Endothelial cell of umbilical vein (primary cell): Measurements from ENCODE around the gene EVX2. TPM values are rescaled to one million over a fixed set of nuclear protein-coding genes. Genes with fewer than 3 reads are reported as not detected.

Experiments
- BruUV-seq: library from RNA; stranded (reverse); fragments of 400-500 nt; replicated peaks from 2 replicates; lab custom pipeline; 2021; lab: Mats Ljungman, UMichigan
- CTCF ChIA-PET: fragments of 300-600, 350-600 bp; sonication (Branson Sonifier 250); formaldehyde crosslinking; loops from one replicate; lab custom pipeline; 2021; ENCODE audit warnings: antibody characterized with exemption, inconsistent platforms; lab: Charles Lee
- POLR2A ChIA-PET: fragments of 300-600, 350-600 bp; sonication (Branson Sonifier 250); formaldehyde crosslinking; loops from one replicate; lab custom pipeline; 2021; ENCODE audit warnings: antibody characterized with exemption, inconsistent platforms; lab: Charles Lee
- DNase-seq: peaks from one replicate; pipeline ENCODE4 v3.0.0-alpha.2; 2011; ENCODE audit warnings: low read depth, low spot score
- FAIRE-seq: peaks from 2 replicates; lab custom pipeline; 2011; peaks lifted over from hg19 to GRCh38; lab: Jason Lieb, UNC
- H2AFZ ChIP-seq: 2 replicates; pipeline ENCODE4 v1.6.0; 2012; ENCODE audit warnings: low read depth, low read length, control low read depth, inconsistent platforms
- H3K27ac ChIP-seq: 2 replicates; pipeline ENCODE4 v1.5.1; 2011; ENCODE audit warnings: low read depth, mild to moderate bottlenecking, control low read depth, low read length, moderate library complexity; ENCODE audit not compliant: insufficient read depth
- H3K27me3 ChIP-seq, 2 experiments: 2 replicates each; pipeline versions ENCODE4 v1.6.0 to v1.6.1; 2011; ENCODE audit warnings: low read length in 2 of 2, mixed read lengths in 1 of 2; ENCODE audit not compliant: control insufficient read depth in 2 of 2, insufficient read depth in 2 of 2
- H3K36me3 ChIP-seq, 2 experiments: 2 replicates in 1 of 2; 3 replicates in 1 of 2; pipeline ENCODE4 v1.5.1; 2011; ENCODE audit warnings: low read length in 2 of 2, mild to moderate bottlenecking in 1 of 2, moderate library complexity in 1 of 2; ENCODE audit not compliant: control insufficient read depth in 2 of 2, insufficient read depth in 2 of 2; ENCODE audit errors: extremely low read depth in 1 of 2
- H3K4me1 ChIP-seq: 3 replicates; pipeline ENCODE4 v1.5.1; 2011; ENCODE audit warnings: mild to moderate bottlenecking, low read length; ENCODE audit not compliant: control insufficient read depth, insufficient read depth; ENCODE audit errors: extremely low read depth
- H3K4me2 ChIP-seq: 2 replicates; pipeline ENCODE4 v1.6.1; 2011; ENCODE audit warnings: low read length, control low read depth, mixed read lengths; ENCODE audit not compliant: insufficient read depth
- H3K4me3 ChIP-seq, 3 experiments: fragments of 200-600 bp in 1 of 3; sonication (generic), shearing (Covaris generic) in 1 of 3; replicated peaks in 1 of 3; 2 replicates each; pipeline ENCODE4 v1.5.1; 2011 to 2016; ENCODE audit warnings: control low read depth in 3 of 3, low read length in 3 of 3, mild to moderate bottlenecking in 2 of 3, inconsistent platforms in 1 of 3, low read depth in 1 of 3, moderate library complexity in 1 of 3; ENCODE audit not compliant: insufficient read depth in 1 of 3
- H3K79me2 ChIP-seq: 2 replicates; pipeline ENCODE4 v1.6.0; 2012; ENCODE audit warnings: low read length, inconsistent platforms; ENCODE audit not compliant: control insufficient read depth, insufficient read depth
- H3K9ac ChIP-seq: replicated peaks from 2 replicates; pipeline ENCODE3; 2011; ENCODE audit warnings: low read length, control low read depth; ENCODE audit not compliant: insufficient read depth; ENCODE audit errors: extremely low read depth
- H3K9me1 ChIP-seq: replicated peaks from 3 replicates; pipeline ENCODE4 v1.6.0; 2011; ENCODE audit warnings: mild to moderate bottlenecking, low read length; ENCODE audit not compliant: control insufficient read depth, insufficient read depth; ENCODE audit errors: extremely low read depth
- H3K9me3 ChIP-seq: replicated peaks from 2 replicates; pipeline ENCODE4 v1.5.1; 2012; ENCODE audit warnings: low read length, inconsistent platforms; ENCODE audit not compliant: control insufficient read depth, insufficient read depth
- H4K20me1 ChIP-seq: replicated peaks from 2 replicates; pipeline ENCODE3; 2011; ENCODE audit warnings: mild to moderate bottlenecking, low read length; ENCODE audit not compliant: control insufficient read depth, insufficient read depth; ENCODE audit errors: extremely low read depth
- CTCF ChIP-seq, 2 donors: IDR thresholded peaks; 1 replicate in 1 of 2; 2 replicates in 1 of 2; pipeline ENCODE4 v1.5.1; 2011; ENCODE audit warnings: low read length in 2 of 2, mild to moderate bottlenecking in 2 of 2, moderate library complexity in 2 of 2, control low read depth in 1 of 2, inconsistent platforms in 1 of 2, low read depth in 1 of 2; ENCODE audit not compliant: insufficient read depth in 1 of 2; ENCODE audit errors: extremely low read depth in 1 of 2
- EZH2 ChIP-seq: IDR thresholded peaks from 2 replicates; pipeline ENCODE4 v1.6.1; 2012; ENCODE audit warnings: borderline replicate concordance, low read depth, mild to moderate bottlenecking, moderate library complexity, low read length, inconsistent platforms; ENCODE audit not compliant: severe bottlenecking
- FOS ChIP-seq: IDR thresholded peaks from 2 replicates; pipeline ENCODE4 v1.6.1; 2011; ENCODE audit warnings: mild to moderate bottlenecking, low read length, moderate library complexity, borderline replicate concordance; ENCODE audit not compliant: insufficient read depth
- GATA2 ChIP-seq: IDR thresholded peaks from 2 replicates; pipeline ENCODE4 v1.7.0; 2011; ENCODE audit warnings: low read depth, mild to moderate bottlenecking, moderate library complexity, mixed read lengths, low read length; ENCODE audit not compliant: insufficient read length, insufficient read depth
- JUN ChIP-seq: IDR thresholded peaks from 2 replicates; pipeline ENCODE4 v1.6.1; 2011; ENCODE audit warnings: borderline replicate concordance, low read depth; ENCODE audit not compliant: insufficient read length, insufficient read depth
- MAX ChIP-seq: IDR thresholded peaks from 2 replicates; pipeline ENCODE4 v1.6.1; 2011; ENCODE audit not compliant: insufficient read depth, insufficient read length
- MYC ChIP-seq: IDR thresholded peaks from one replicate; pipeline ENCODE4 v1.6.1; 2011; ENCODE audit warnings: mild to moderate bottlenecking, low read depth, low read length
- POLR2A ChIP-seq: IDR thresholded peaks from 2 replicates; pipeline ENCODE4 v1.6.1; 2012; ENCODE audit warnings: low read depth, mild to moderate bottlenecking, control low read depth, low read length
- POLR2AphosphoS5 ChIP-seq: IDR thresholded peaks from 2 replicates; pipeline ENCODE4 v1.6.1; 2012; ENCODE audit warnings: low read depth, mild to moderate bottlenecking, control low read depth, low read length, moderate library complexity; ENCODE audit not compliant: insufficient read depth
- dilution Hi-C: fragments of 300-500 bp; cut with MboI; formaldehyde crosslinking; loops from one replicate; pipeline ENCODE4 v1.15.0; 2019; ENCODE audit warnings: low sequenced_read_pairs; ENCODE audit not compliant: extremely low pct_ligation_motif_present
- intact Hi-C: fragments of 100-400 bp; cut with micrococcal nuclease; formaldehyde crosslinking; loops from one replicate; pipeline ENCODE4 v1.10.0; 2022
- polyA plus RNA-seq, 4 experiments: library from polyadenylated mRNA; depleted of rRNA in 3 of 4; stranded (reverse) in 3 of 4; unstranded in 1 of 4; fragments of >200 nt; gene quantifications; 2 replicates each; pipeline versions ENCODE4 v1.2.1 to v1.2.3, GENCODE V29; 2011 to 2012; ENCODE audit warnings: missing spikeins in 1 of 4
- total RNA-seq: library from RNA; stranded (reverse); gene quantifications from 2 replicates; pipeline ENCODE4 v1.2.3, GENCODE V29; 2021

EVX2 gene
- total and polyA plus RNA-seq, 2 donors (not counting 3 experiments of a cell fraction or from before 2014, with no cell fraction given): not detected

GRCh38 chr2:176102309-176102866 is 18.6 kb upstream of the EVX2 start:
- Histone ChIP-seq H3K79me2 (no peaks in the 10 kb centered on the region), H4K20me1 (no peaks in the 10 kb centered on the region), H3K27ac (no peak overlapping the region), H2AFZ (no peak overlapping the region), H3K4me2 (no peak overlapping the region), H3K36me3 (no peaks in the 10 kb centered on the region), H3K27me3 (peaks cover 93 to 98% of the 10 kb centered on the region in 2 experiments), H3K9me3 (no peaks in the 10 kb centered on the region), H3K4me1 (no peaks in the 10 kb centered on the region), H3K4me3 (no peak overlapping the region), H3K9me1 (no peaks in the 10 kb centered on the region), H3K9ac (no peak overlapping the region)
- FAIRE-seq: peak; percentile 26
- ChIA-PET POLR2A (no interaction called here), CTCF (interaction anchor here (0.7 to 2.4 kb wide), 6 partner anchors 9 to 1403 kb away, joined by 3 to 13 read pairs (median 4); partner anchors contain the start of gene HOXD9)
- intact Hi-C loops (no loop called here), dilution Hi-C loops (no loop called here)
- BruUV-seq: no TSS peak
- TF ChIP-seq CTCF (IDR thresholded peaks at IDR 0.05; ENCODE audit: extremely low read depth in 1 of 2, insufficient read depth in 1 of 2, low read depth in 1 of 2, low read length in 2 of 2) (no peak), EZH2 (no peak), POLR2AphosphoS5 (no peak)
- no peak for DNase-seq

- no peak for FAIRE-seq
- no TSS peak for BruUV-seq
- no peak overlapping the region for H2AFZ ChIP-seq
- dilution Hi-C loops: no loop called here
- H3K4me1 ChIP-seq: peaks cover 4% of the 10 kb centered on the region
- no peaks in the 10 kb centered on the region for H3K36me3 ChIP-seq
- H3K4me2 ChIP-seq: no peak overlapping the region
- ChIA-PET CTCF (interaction anchor here (1.4 to 2.4 kb wide), 3 partner anchors 9 to 1047 kb away, joined by 3 to 13 read pairs (median 4); no protein-coding TSS in a partner anchor), POLR2A (no interaction called here)
- H3K9me1 ChIP-seq: no peaks in the 10 kb centered on the region
- H3K9ac ChIP-seq: no peak overlapping the region
- TF ChIP-seq FOS: no peak
- no peak for TF ChIP-seq POLR2AphosphoS5
- TF ChIP-seq EZH2: no peak
- TF ChIP-seq JUN: no peak
- no peak for TF ChIP-seq CTCF (IDR thresholded peaks at IDR 0.05; ENCODE audit: extremely low read depth in 1 of 2, insufficient read depth in 1 of 2, low read depth in 1 of 2, low read length in 2 of 2)
- no peak for TF ChIP-seq MAX
- TF ChIP-seq POLR2A: no peak
- TF ChIP-seq MYC: no peak
- no peak for TF ChIP-seq GATA2
- H3K4me3 ChIP-seq: no peak overlapping the region
- no peak for DNase-seq
- intact Hi-C loops: no loop called here
- no peaks in the 10 kb centered on the region for H3K79me2 ChIP-seq
- H3K27ac ChIP-seq: no peak overlapping the region
- peaks cover 94 to 98% of the 10 kb centered on the region in 2 experiments for H3K27me3 ChIP-seq
- no peaks in the 10 kb centered on the region for H4K20me1 ChIP-seq
- H3K9me3 ChIP-seq: no peaks in the 10 kb centered on the region
Observed at GRCh38 chr2:176101842-176102241, 18.1 kb upstream of the EVX2 start.
